ENCODE results near the gene DDX25. TPM values are rescaled to one million over a fixed set of nuclear protein-coding genes. Genes with fewer than 3 reads are reported as not detected.

Gene DDX25
- polyA plus RNA-seq, 3 donors, result not detected

GRCh38 chr11:125954945-125955640, 50.8 kb downstream of the DDX25 start:
- H3K9me3 Mint-ChIP-seq, result peaks cover 0 to 2% (median 0%) of the 10 kb centered on the region in 7 donors
- Histone ChIP-seq H3K9me3 (replicated peaks in 1 of 2; ENCODE audit: control insufficient read depth in 1 of 2, insufficient read depth in 1 of 2, low read length in 2 of 2) (no peaks in the 10 kb centered on the region), H2AFZ (ENCODE audit: insufficient read depth, low read depth, low read length, poor library complexity, severe bottlenecking) (no peak overlapping the region), H3K36me3 (replicated peaks in 1 of 2; ENCODE audit: control insufficient read depth in 1 of 2, insufficient read depth in 2 of 2, low read length in 2 of 2) (no peaks in the 10 kb centered on the region), H3K27me3 (ENCODE audit: control insufficient read depth in 2 of 2, insufficient read depth in 2 of 2, low read length in 2 of 2) (no peaks in the 10 kb centered on the region), H3K9ac (ENCODE audit: insufficient read depth, low read length, poor library complexity, severe bottlenecking) (no peak overlapping the region), H3K27ac (ENCODE audit: low read depth in 1 of 2, low read length in 2 of 2) (no peak overlapping the region), H3K79me2 (ENCODE audit: insufficient read depth, low read length) (no peaks in the 10 kb centered on the region), H3K4me1 (ENCODE audit: control insufficient read depth in 1 of 2, insufficient read depth in 2 of 2, low read length in 2 of 2) (no peaks in the 10 kb centered on the region), H3K4me2 (replicated peaks; ENCODE audit: extremely low read depth, low read length, poor library complexity, severe bottlenecking) (no peak overlapping the region), H4K20me1 (ENCODE audit: insufficient read depth, low read length) (no peaks in the 10 kb centered on the region), H3K4me3 (replicated peaks in 1 of 3; ENCODE audit: low read depth in 2 of 3, low read length in 3 of 3) (no peak overlapping the region)
- H3K27ac Mint-ChIP-seq, result no peak overlapping the region
- TF ChIP-seq CTCF (IDR thresholded peaks at IDR 0.05), result no peak
- no peak overlapping the region for H3K4me3 Mint-ChIP-seq
- WGBS (ENCODE audit: insufficient coverage), result 91% methylated on average over 13 of the region's 15 CpGs
- H3K4me1 Mint-ChIP-seq, result no peaks in the 10 kb centered on the region
- intact Hi-C loops (cut with micrococcal nuclease), result no loop called here
- no peaks in the 10 kb centered on the region for H3K36me3 Mint-ChIP-seq
- H3K27me3 Mint-ChIP-seq (ENCODE audit: low read depth in 3 of 3), result peaks cover 2 to 4% (median 3%) of the 10 kb centered on the region in 3 donors
- DNase-seq, result no peak

GRCh38 chr11:125955856-125956255, 51.5 kb downstream of the DDX25 start:
- H3K4me3 Mint-ChIP-seq, result no peak overlapping the region
- H3K4me2 ChIP-seq (replicated peaks; ENCODE audit: extremely low read depth, low read length, poor library complexity, severe bottlenecking), result no peak overlapping the region
- H3K4me1 Mint-ChIP-seq, result no peaks in the 10 kb centered on the region
- no peaks in the 10 kb centered on the region for H3K9me3 ChIP-seq (replicated peaks in 1 of 2; ENCODE audit: control insufficient read depth in 1 of 2, insufficient read depth in 1 of 2, low read length in 2 of 2)
- no CpG with 5 or more reads among the region's 2 CpGs for WGBS (ENCODE audit: insufficient coverage)
- H3K9me3 Mint-ChIP-seq, result peaks cover 0 to 2% (median 0%) of the 10 kb centered on the region in 7 donors
- H3K27ac Mint-ChIP-seq, result no peak overlapping the region
- H3K9ac ChIP-seq (ENCODE audit: insufficient read depth, low read length, poor library complexity, severe bottlenecking), result no peak overlapping the region
- intact Hi-C loops (cut with micrococcal nuclease), result no loop called here
- no peak for DNase-seq
- no peaks in the 10 kb centered on the region for H3K36me3 ChIP-seq (replicated peaks in 1 of 2; ENCODE audit: control insufficient read depth in 1 of 2, insufficient read depth in 2 of 2, low read length in 2 of 2)
- no peaks in the 10 kb centered on the region for H3K79me2 ChIP-seq (ENCODE audit: insufficient read depth, low read length)
- H3K27me3 ChIP-seq (ENCODE audit: control insufficient read depth in 2 of 2, insufficient read depth in 2 of 2, low read length in 2 of 2), result no peaks in the 10 kb centered on the region
- no peak overlapping the region for H3K4me3 ChIP-seq (replicated peaks in 1 of 3; ENCODE audit: low read depth in 2 of 3, low read length in 3 of 3)
- no peaks in the 10 kb centered on the region for H3K36me3 Mint-ChIP-seq
- peaks cover 1 to 7% (median 2%) of the 10 kb centered on the region in 3 donors for H3K27me3 Mint-ChIP-seq (ENCODE audit: low read depth in 3 of 3)
- H4K20me1 ChIP-seq (ENCODE audit: insufficient read depth, low read length), result no peaks in the 10 kb centered on the region
- H3K27ac ChIP-seq (ENCODE audit: low read depth in 1 of 2, low read length in 2 of 2), result no peak overlapping the region
- no peaks in the 10 kb centered on the region for H3K4me1 ChIP-seq (ENCODE audit: control insufficient read depth in 1 of 2, insufficient read depth in 2 of 2, low read length in 2 of 2)
- no peak overlapping the region for H2AFZ ChIP-seq (ENCODE audit: insufficient read depth, low read depth, low read length, poor library complexity, severe bottlenecking)
- no peak for TF ChIP-seq CTCF (IDR thresholded peaks at IDR 0.05)
